Pancreas (tissue), 10 donors: ENCODE measurements around the gene GUK1. TPM values are rescaled to one million over a fixed set of nuclear protein-coding genes. Genes with fewer than 3 reads are reported as not detected.

ENCODE experiments used
- ATAC-seq, 4 donors: fragments of 200-7000 bp; cut with Tn5 transposase; one replicate each; pipeline versions ENCODE4 v1.8.0 to v1.9.1; 2020; ENCODE audit warnings: mild to moderate bottlenecking in 4 of 4, moderate library complexity in 4 of 4
- DNase-seq, 6 donors: peaks; one replicate each; pipeline ENCODE4 v3.0.0-alpha.2; 2020
- FAIRE-seq: peaks from 2 replicates; lab custom pipeline; 2012; peaks lifted over from hg19 to GRCh38; lab: Jason Lieb, UNC
- H3K27ac ChIP-seq, 4 donors: fragments of 200-600 bp; sonication (generic); 1 replicate in 3 of 4; 2 replicates in 1 of 4; pipeline versions ENCODE4 v1.5.0 to v1.8.0; 2020
- H3K27me3 ChIP-seq, 4 donors: fragments of 200-600 bp; one replicate each; pipeline ENCODE4 v1.8.0; 2021
- H3K36me3 ChIP-seq, 3 donors: fragments of 200-600 bp; sonication (generic) in 1 of 3; one replicate each; pipeline versions ENCODE4 v1.5.0 to v1.8.0; 2020 to 2021
- H3K4me1 ChIP-seq, 3 donors: fragments of 200-600 bp; one replicate each; pipeline ENCODE4 v1.8.0; 2021
- H3K4me3 ChIP-seq, 4 donors: fragments of 200-600 bp; sonication (generic) in 2 of 4; one replicate each; pipeline versions ENCODE4 v1.5.0 to v1.8.0; 2020 to 2021
- H3K9me3 ChIP-seq, 4 donors: fragments of 200-600 bp; one replicate each; pipeline ENCODE4 v1.8.0; 2021
- WGBS, 2 donors: extraction: QIAGEN DNeasy Blood & Tissue Kit; methylation state at CpG; one replicate each; pipeline ENCODE4 v1.1.7; 2013; 5-methylcytosine and 5-hydroxymethylcytosine counted together
- intact Hi-C, 3 donors: fragments of 100-400 bp; cut with DNase I; formaldehyde crosslinking; loops; one replicate each; pipeline versions ENCODE4 v1.11.1 to v1.14.2; 2022
- polyA plus RNA-seq, 2 donors: library from polyadenylated mRNA; stranded (reverse); fragments of 200-250 nt; gene quantifications; one replicate each; pipeline ENCODE4 v1.2.3, GENCODE V29; 2013
- total RNA-seq, 6 donors: library from RNA; stranded (reverse); fragmentation: NEBNext Ultra II Directional in 4 of 6; extraction: Animal tissue kit (Norgen Biotek cat#: 25700) in 4 of 6; gene quantifications; one replicate each; pipeline versions ENCODE4 v1.2.1 to v1.2.4, GENCODE V29; 2021 to 2023
- TF ChIP-seq, protein P1 (sequence below), 4 donors: fragments of 200-600 bp; sonication (generic) in 3 of 4; IDR thresholded peaks; one replicate each; pipeline versions ENCODE4 v1.5.0 to v1.8.0; 2021; ENCODE audit warnings: antibody characterized with exemption in 4 of 4
- donor health status: healthy with polysubstance abuse.
- donor health status: DM: no; HTN: no; CAD: no; lungs with moderate emphysema.
- donor health status: DM: no; HTN: no; CAD: no.
- donor health status: control.
- donor health status: control.
- donor health status: Bipolar disorder and iron deficiency.
- donor health status: DM: yes; HTN: yes; CAD: no.
- donor health status: DM: no; HTN: no; CAD: no.
- donor health status: DM: no; HTN: no; CAD: no.
- donor health status: DM: yes; HTN: yes; CAD: no.

Gene GUK1
- total and polyA plus RNA-seq, 8 donors: 71.5 to 317 (median 101) TPM

DNA sequence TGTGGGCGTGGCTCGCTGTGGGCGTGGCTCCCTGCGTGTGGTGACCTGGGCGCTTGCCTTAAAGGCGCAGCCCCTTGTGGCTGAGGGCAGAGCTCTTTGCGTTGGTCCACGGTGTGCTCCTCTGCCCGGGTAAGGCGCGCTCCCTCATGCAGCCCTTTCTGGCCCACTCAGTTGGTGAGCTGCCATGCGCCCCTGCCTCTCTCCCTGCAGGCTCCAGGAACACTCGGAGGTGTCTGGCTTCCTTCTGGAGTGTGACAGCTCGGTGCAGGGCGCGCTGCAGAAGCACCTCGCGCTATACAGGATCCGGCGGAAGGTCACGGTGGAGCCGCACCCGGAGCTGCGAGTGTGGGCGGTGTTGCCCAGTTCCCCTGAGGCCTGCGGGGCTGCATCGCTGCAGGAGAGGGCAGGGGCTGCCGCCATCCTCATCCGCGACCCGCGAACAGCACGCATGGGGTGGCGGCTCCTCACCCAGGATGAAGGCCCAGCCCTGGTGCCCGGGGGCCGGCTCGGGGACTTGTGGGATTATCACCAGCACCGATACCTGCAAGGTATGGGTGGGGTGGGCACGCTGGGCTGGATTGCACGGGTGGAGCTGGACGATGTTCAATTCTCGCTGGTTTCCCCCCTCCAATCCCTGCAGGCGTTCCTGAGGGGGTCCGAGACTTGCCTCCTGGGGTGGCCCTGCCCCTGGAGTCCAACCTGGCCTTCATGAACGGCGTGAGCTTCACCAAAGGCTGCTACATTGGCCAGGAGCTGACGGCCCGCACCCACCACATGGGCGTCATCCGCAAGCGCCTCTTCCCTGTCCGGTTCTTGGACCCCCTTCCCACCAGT, 34.6 kb downstream of the GUK1 start:
- Histone ChIP-seq H3K4me1 (no peaks in the 10 kb centered on the region), H3K4me3 (no peak overlapping the region), H3K9me3 (no peaks in the 10 kb centered on the region), H3K27ac (no peak overlapping the region), H3K36me3 (peaks cover 0 to 4% (median 0%) of the 10 kb centered on the region in 3 donors), H3K27me3 (no peaks in the 10 kb centered on the region)
- ATAC-seq (peak in 1 of 4 donors; percentile 53), DNase-seq (peak in 2 of 6 donors; percentile 20 to 77), FAIRE-seq (no peak)
- intact Hi-C loops: no loop called here
- WGBS, 2 donors: 91 to 93% methylated on average over 51 to 52 of the region's 52 CpGs
- TF ChIP-seq, protein P1, sequence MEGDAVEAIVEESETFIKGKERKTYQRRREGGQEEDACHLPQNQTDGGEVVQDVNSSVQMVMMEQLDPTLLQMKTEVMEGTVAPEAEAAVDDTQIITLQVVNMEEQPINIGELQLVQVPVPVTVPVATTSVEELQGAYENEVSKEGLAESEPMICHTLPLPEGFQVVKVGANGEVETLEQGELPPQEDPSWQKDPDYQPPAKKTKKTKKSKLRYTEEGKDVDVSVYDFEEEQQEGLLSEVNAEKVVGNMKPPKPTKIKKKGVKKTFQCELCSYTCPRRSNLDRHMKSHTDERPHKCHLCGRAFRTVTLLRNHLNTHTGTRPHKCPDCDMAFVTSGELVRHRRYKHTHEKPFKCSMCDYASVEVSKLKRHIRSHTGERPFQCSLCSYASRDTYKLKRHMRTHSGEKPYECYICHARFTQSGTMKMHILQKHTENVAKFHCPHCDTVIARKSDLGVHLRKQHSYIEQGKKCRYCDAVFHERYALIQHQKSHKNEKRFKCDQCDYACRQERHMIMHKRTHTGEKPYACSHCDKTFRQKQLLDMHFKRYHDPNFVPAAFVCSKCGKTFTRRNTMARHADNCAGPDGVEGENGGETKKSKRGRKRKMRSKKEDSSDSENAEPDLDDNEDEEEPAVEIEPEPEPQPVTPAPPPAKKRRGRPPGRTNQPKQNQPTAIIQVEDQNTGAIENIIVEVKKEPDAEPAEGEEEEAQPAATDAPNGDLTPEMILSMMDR (IDR thresholded peaks at IDR 0.05): no peak

- TF ChIP-seq, protein P1 (IDR thresholded peaks at IDR 0.05): no peak
- no peaks in the 10 kb centered on the region for H3K9me3 ChIP-seq
- H3K36me3 ChIP-seq: peaks cover 0 to 4% (median 0%) of the 10 kb centered on the region in 3 donors
- peak in 2 of 6 donors; percentile 12 to 77 for DNase-seq
- no peak for ATAC-seq
- FAIRE-seq: no peak
- WGBS, 2 donors: 91 to 92% methylated on average over 18 of the region's 18 CpGs
- intact Hi-C loops: no loop called here
- H3K4me1 ChIP-seq: no peaks in the 10 kb centered on the region
- no peak overlapping the region for H3K4me3 ChIP-seq
- no peaks in the 10 kb centered on the region for H3K27me3 ChIP-seq
- no peak overlapping the region for H3K27ac ChIP-seq
Measured at GRCh38 chr1:228175316-228176023, 35.4 kb downstream of the GUK1 start.

- WGBS, 2 donors: 95 to 97% methylated on average over 4 of the region's 4 CpGs
- Histone ChIP-seq H3K9me3 (no peaks in the 10 kb centered on the region), H3K36me3 (peaks cover 0 to 4% (median 0%) of the 10 kb centered on the region in 3 donors), H3K27ac (no peak overlapping the region), H3K4me3 (no peak overlapping the region), H3K4me1 (no peaks in the 10 kb centered on the region), H3K27me3 (no peaks in the 10 kb centered on the region)
- no peak for ATAC-seq
- FAIRE-seq: no peak
- intact Hi-C loops: no loop called here
- TF ChIP-seq, protein P1 (IDR thresholded peaks at IDR 0.05): no peak
- peak in 1 of 6 donors; percentile 37 for DNase-seq
Measured at GRCh38 chr1:228176024-228176395, 35.9 kb downstream of the GUK1 start.

DNA sequence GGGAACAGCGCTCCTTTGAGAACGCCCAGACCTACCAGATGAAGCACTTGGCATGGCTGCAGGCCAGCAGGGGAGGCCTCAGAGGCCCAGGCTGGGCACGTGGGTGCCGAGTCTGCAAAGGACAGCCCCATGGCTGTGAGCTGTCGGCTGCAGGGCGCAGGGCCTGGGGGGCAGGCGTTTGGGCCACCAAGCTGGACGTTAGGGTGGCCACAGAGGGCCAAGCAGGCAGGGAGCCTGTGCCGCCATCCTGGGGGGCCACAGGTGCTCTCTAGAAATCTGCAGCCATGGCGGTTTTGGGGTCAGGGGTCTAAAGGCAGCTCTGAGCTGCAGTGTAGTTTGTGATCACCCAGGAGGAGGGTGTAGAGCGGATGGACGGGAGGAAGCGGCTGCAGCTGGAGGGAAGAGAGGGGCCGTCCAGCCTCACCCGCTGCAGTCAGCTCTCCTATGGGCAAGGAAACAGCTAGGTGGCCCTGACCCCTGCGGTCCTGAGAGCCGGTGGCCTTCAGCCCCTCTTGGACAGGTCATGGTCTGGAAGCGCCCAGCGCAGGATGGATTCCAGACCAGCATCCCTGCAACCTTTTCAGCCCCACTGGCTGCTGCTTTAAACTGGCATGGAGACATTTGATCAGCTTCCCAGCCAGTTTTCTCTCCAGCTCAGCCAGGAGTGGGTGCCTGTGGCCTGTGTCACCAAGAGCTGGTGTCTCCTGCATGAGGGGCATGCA, 36.5 kb downstream of the GUK1 start:
- WGBS, 2 donors: 91 to 95% methylated on average over 19 of the region's 19 CpGs
- Histone ChIP-seq H3K9me3 (no peaks in the 10 kb centered on the region), H3K4me3 (no peak overlapping the region), H3K36me3 (peaks cover 0 to 4% (median 0%) of the 10 kb centered on the region in 3 donors), H3K27me3 (no peaks in the 10 kb centered on the region), H3K27ac (no peak overlapping the region), H3K4me1 (no peaks in the 10 kb centered on the region)
- no peak for ATAC-seq
- no peak for FAIRE-seq
- TF ChIP-seq, protein P1 (IDR thresholded peaks at IDR 0.05): no peak
- intact Hi-C loops: no loop called here
- DNase-seq: peak in 1 of 6 donors; percentile 68
